HuH-7.5 (cell line): ENCODE measurements around the gene NOC4L.
A peak's percentile ranks its signal among the peaks of the same experiment; 100 is the strongest.
"Not testable (repeated sequence)": the region's sequence is repeated elsewhere in the genome, so short reads cannot be mapped to it uniquely, and the experiment has no call there.

Experiments
- DNase-seq: peaks from one replicate; pipeline ENCODE4 v3.0.0; 2011; ENCODE audit warnings: low spot score

NOC4L gene

GRCh38 chr12:132144115-132144809 is at the start of gene NOC4L, which contains the start of gene DDX51:
NOC4L (plus strand) TSS chr12:132144457; CDS start chr12:132144489, 32 bp downstream.
DDX51 (minus strand) TSS chr12:132144319; CDS start chr12:132144296, 23 bp downstream.
- DNase-seq = peak; percentile 93

GRCh38 chr12:132095520-132096409 is 48.5 kb upstream of the NOC4L start:
- DNase-seq = no peak

GRCh38 chr12:132099739-132100138 is 44.5 kb upstream of the NOC4L start:
- no peak for DNase-seq

- no peak for DNase-seq
Measured at GRCh38 chr12:132100306-132101065, 43.8 kb upstream of the NOC4L start.

GRCh38 chr12:132102297-132102696 is 42.0 kb upstream of the NOC4L start:
- DNase-seq = no peak

- DNase-seq = not testable (repeated sequence)
Measured at GRCh38 chr12:132103072-132103471, 41.2 kb upstream of the NOC4L start.

- no peak for DNase-seq
Measured at GRCh38 chr12:132103542-132104308, 40.5 kb upstream of the NOC4L start.

GRCh38 chr12:132105467-132105866 is 38.8 kb upstream of the NOC4L start:
- no peak for DNase-seq

GRCh38 chr12:132106921-132107320 is 37.3 kb upstream of the NOC4L start:
- DNase-seq = no peak

GRCh38 chr12:132108211-132108832 is 35.9 kb upstream of the NOC4L start:
- DNase-seq = no peak

GRCh38 chr12:132109741-132110140 is 34.5 kb upstream of the NOC4L start:
- DNase-seq = no peak

- no peak for DNase-seq
Measured at GRCh38 chr12:132110677-132111076, 33.6 kb upstream of the NOC4L start.

- no peak for DNase-seq
Measured at GRCh38 chr12:132111654-132112304, 32.5 kb upstream of the NOC4L start.

GRCh38 chr12:132114667-132115066 is 29.6 kb upstream of the NOC4L start:
- no peak for DNase-seq

- DNase-seq = no peak
Measured at GRCh38 chr12:132115500-132115899, 28.8 kb upstream of the NOC4L start.

- no peak for DNase-seq
Measured at GRCh38 chr12:132116709-132117557, 27.3 kb upstream of the NOC4L start.

- no peak for DNase-seq
Measured at GRCh38 chr12:132117558-132117875, 26.7 kb upstream of the NOC4L start.

- DNase-seq = no peak
Measured at GRCh38 chr12:132118876-132119275, 25.4 kb upstream of the NOC4L start.

GRCh38 chr12:132121283-132121682 is 23.0 kb upstream of the NOC4L start:
- DNase-seq = no peak
